Vagina (tissue), 2 donors: ENCODE data around the gene HOXB6. TPM values are rescaled to one million over a fixed set of nuclear protein-coding genes. Genes with fewer than 3 reads are reported as not detected.

Source experiments
- DNase-seq, 2 donors: peaks; one replicate each; pipeline ENCODE4 v3.0.0-alpha.2; 2017; ENCODE audit errors: extremely low spot score in 2 of 2
- H3K27ac ChIP-seq: fragments of 200-600 bp; sonication (generic); one replicate; pipeline ENCODE4 v1.5.1; 2019
- H3K27me3 ChIP-seq: fragments of 200-600 bp; sonication (generic); one replicate; pipeline ENCODE4 v1.5.1; 2019
- H3K36me3 ChIP-seq, 2 donors: fragments of 200-600 bp; sonication (generic); one replicate each; pipeline ENCODE4 v1.5.1; 2017 to 2019
- H3K4me1 ChIP-seq: fragments of 200-600 bp; sonication (generic); one replicate; pipeline ENCODE4 v1.5.1; 2019
- H3K4me3 ChIP-seq, 2 donors: fragments of 200-600 bp; sonication (generic); 1 replicate in 1 of 2; 2 replicates in 1 of 2; pipeline ENCODE4 v1.5.1; 2016 to 2019
- H3K9me3 ChIP-seq: fragments of 200-600 bp; sonication (generic); one replicate; pipeline ENCODE4 v1.5.1; 2019
- POLR2A ChIP-seq, 2 donors: fragments of 450-650 bp; IDR thresholded peaks; one replicate each; pipeline ENCODE4 v1.6.1; 2017; ENCODE audit warnings: antibody characterized with exemption in 2 of 2, mild to moderate bottlenecking in 2 of 2, moderate library complexity in 2 of 2
- POLR2AphosphoS5 ChIP-seq, 2 donors: sonication (generic); formaldehyde crosslinking; IDR thresholded peaks; one replicate each; pipeline ENCODE4 v1.9.0; 2017; ENCODE audit warnings: antibody characterized with exemption in 2 of 2, mild to moderate bottlenecking in 2 of 2, low read depth in 1 of 2; ENCODE audit not compliant: insufficient read depth in 1 of 2
- intact Hi-C: fragments of 100-400 bp; cut with DNase I; formaldehyde crosslinking; loops from one replicate; pipeline ENCODE4 v1.15.1; 2023
- total RNA-seq: library from RNA; depleted of rRNA; stranded (reverse); fragments of >200 nt; gene quantifications from one replicate; pipeline ENCODE4 v1.2.3, GENCODE V29; 2016
- TF ChIP-seq, protein P1 (sequence below), 3 experiments: fragments of 450-650 bp in 2 of 3; fragments of 200-600 bp in 1 of 3; sonication (generic) in 1 of 3; IDR thresholded peaks; one replicate each; pipeline ENCODE4 v1.5.1; 2017 to 2019; ENCODE audit warnings: antibody characterized with exemption in 3 of 3, mild to moderate bottlenecking in 2 of 3, moderate library complexity in 2 of 3

Gene HOXB6
- total RNA-seq, 1 donor from 2014 or later, result 1.2 TPM

DNA sequence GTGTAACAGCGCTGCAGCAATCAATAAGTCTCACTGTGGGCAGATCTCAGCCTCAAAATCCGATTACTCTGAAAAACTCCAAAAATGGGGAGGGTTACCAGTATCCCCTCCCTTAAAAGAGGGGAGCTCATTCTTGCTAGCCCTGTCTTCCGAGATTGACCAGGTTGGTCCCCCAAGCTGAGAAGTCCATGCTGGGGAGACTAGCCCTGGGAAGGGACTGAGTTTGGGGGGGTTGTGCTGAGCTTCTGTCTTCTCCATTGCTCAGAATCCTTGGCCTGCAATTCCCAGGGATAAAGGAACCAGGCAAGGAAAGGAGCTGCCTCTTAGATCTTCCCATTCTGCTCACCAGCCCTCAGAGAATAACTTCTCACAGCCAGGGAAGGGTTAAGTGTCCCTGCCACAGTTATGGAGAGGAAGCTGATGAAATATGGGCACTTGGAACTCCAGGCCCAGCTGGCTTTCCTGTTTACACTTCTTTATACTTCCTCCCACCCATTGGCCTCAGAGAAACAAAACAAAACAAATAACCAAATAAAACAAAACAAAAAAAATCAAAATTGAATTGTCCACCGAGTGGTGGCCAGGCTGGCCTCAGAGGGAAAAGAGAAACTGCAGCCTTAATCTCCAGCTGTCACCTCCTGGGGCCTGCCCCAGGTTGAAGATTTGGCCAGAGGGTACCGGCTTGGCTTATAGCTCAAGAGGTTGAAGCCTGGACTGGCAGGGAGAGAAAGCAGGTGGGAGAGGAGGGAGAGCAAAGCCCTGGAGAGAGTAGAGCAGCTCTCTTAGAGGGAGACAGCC is 17.3 kb downstream of the HOXB6 start:
- Histone ChIP-seq H3K4me3 (no peak overlapping the region), H3K36me3 (no peaks in the 10 kb centered on the region), H3K27me3 (no peaks in the 10 kb centered on the region), H3K27ac (peak overlapping the region; percentile 8), H3K4me1 (peaks cover 15% of the 10 kb centered on the region), H3K9me3 (no peaks in the 10 kb centered on the region)
- TF ChIP-seq POLR2A (IDR thresholded peaks at IDR 0.05), result no peak
- TF ChIP-seq, protein P1, sequence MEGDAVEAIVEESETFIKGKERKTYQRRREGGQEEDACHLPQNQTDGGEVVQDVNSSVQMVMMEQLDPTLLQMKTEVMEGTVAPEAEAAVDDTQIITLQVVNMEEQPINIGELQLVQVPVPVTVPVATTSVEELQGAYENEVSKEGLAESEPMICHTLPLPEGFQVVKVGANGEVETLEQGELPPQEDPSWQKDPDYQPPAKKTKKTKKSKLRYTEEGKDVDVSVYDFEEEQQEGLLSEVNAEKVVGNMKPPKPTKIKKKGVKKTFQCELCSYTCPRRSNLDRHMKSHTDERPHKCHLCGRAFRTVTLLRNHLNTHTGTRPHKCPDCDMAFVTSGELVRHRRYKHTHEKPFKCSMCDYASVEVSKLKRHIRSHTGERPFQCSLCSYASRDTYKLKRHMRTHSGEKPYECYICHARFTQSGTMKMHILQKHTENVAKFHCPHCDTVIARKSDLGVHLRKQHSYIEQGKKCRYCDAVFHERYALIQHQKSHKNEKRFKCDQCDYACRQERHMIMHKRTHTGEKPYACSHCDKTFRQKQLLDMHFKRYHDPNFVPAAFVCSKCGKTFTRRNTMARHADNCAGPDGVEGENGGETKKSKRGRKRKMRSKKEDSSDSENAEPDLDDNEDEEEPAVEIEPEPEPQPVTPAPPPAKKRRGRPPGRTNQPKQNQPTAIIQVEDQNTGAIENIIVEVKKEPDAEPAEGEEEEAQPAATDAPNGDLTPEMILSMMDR (IDR thresholded peaks at IDR 0.05), result no peak
- TF ChIP-seq POLR2AphosphoS5 (IDR thresholded peaks at IDR 0.05; ENCODE audit: insufficient read depth in 1 of 2, low read depth in 1 of 2), result no peak
- intact Hi-C loops, result no loop called here
- DNase-seq, result no peak

DNA sequence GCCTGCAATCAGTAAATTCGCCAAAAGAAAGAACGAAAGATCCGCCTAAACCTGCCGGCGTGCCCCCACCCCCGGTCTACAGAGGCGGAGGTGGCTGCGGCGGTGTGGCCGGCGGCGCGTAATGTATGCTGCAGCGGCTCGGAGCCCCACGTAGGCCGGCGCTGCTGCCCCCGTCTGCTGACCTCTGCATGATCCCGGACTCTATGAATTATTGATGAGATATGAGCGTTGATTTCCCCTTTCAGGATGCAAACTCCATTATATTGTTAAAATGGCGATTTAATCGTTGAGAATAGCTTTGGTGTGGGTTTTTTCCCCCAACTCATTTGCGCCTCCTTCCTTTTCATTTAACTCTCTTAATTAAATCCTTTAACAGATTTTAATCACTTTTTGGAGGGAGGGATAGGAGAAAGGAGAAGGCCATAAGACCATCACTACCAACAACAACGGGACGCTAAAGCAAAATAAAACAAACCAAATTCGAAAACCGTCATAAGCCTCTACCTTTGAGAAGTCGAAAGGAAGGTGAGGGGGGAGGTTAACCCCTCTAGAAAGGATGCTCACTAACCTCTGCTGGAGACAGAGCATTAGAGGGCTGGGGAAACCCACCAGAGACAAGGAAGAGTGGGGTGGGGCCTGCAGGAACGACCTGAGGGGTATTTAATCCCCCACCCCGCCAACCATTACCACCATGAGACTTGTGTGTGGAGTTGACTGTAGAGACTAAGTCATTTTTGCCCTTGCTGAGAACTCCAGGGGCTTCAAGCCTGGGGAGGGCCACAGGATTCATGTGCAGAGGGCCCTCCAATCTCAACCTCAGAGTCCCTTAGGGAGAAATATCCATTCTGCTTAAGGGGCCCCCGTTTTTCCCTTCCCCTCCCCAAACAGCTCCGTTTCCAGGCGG is 18.2 kb downstream of the HOXB6 start:
- Histone ChIP-seq H3K4me1 (peaks cover 20% of the 10 kb centered on the region), H3K27ac (peak overlapping the region; percentile 27), H3K4me3 (peak overlapping the region; percentile 55 to 56), H3K9me3 (no peaks in the 10 kb centered on the region), H3K27me3 (no peaks in the 10 kb centered on the region), H3K36me3 (no peaks in the 10 kb centered on the region)
- DNase-seq, result no peak
- TF ChIP-seq POLR2AphosphoS5 (IDR thresholded peaks at IDR 0.05; ENCODE audit: insufficient read depth in 1 of 2, low read depth in 1 of 2), result no peak
- TF ChIP-seq, protein P1 (IDR thresholded peaks at IDR 0.05), result no peak
- intact Hi-C loops, result no loop called here

DNA sequence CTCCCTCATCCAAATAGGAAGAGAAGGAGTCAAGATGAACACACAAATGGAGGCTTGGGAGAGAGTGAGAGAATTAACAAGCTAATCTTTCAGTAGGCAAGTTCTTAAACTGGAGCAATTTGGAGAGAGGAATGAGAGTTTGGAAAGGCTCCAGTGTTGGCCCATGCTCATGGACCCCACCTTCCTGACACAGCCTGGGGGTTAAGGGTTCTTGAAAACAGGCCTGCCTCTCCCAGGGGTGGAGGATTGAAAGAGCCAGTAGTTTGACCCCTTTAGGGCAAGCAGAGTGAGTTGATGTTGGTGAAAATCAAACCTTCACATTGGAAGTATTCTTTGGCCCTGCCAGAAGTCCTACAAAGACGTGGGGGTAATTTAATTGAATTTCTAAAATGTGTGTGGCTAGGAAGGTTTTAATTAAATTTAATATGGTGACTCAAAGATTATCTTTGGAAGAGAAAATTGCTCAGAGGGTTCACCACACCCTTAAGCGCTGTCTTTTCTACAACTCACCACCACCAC is 20.5 kb downstream of the HOXB6 start:
- H3K4me1 ChIP-seq, result peaks cover 25% of the 10 kb centered on the region
- no peaks in the 10 kb centered on the region for H3K27me3 ChIP-seq
- H3K36me3 ChIP-seq, result no peaks in the 10 kb centered on the region
- H3K9me3 ChIP-seq, result no peaks in the 10 kb centered on the region
- intact Hi-C loops, result no loop called here
- TF ChIP-seq, protein P1 (IDR thresholded peaks at IDR 0.05), result no peak
- no peak for TF ChIP-seq POLR2A (IDR thresholded peaks at IDR 0.05)
- no peak for TF ChIP-seq POLR2AphosphoS5 (IDR thresholded peaks at IDR 0.05; ENCODE audit: insufficient read depth in 1 of 2, low read depth in 1 of 2)
- no peak overlapping the region for H3K27ac ChIP-seq
- DNase-seq, result no peak
- H3K4me3 ChIP-seq, result no peak overlapping the region

DNA sequence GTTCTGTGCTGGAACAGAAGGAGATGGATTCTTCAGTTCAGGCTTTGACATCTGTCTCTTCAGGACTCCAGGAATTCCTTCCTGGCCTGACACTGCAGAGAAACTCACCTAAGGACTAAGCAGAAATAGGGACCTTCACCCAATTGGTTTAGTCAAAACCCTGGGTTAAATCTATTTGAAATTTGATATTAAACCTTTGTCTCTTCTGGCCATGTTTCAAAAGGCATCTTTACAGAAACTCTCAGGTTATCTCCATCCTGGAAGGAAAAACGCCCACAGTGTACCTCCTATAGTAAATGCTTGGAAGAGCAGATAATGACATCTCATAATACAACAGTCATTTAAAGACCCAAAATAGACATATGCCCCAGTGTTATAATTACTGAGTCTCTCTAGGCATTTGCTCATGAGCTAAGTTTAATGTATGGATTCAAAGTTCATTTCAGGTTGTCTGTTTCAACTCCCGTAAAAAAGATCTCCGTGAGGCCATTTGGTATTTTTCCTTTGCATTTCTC is 21.0 kb downstream of the HOXB6 start:
- H3K27ac ChIP-seq, result no peak overlapping the region
- intact Hi-C loops, result no loop called here

More for the DNA sequence above, 21.0 kb downstream of the HOXB6 start:
- peaks cover 30% of the 10 kb centered on the region for H3K4me1 ChIP-seq
- H3K27me3 ChIP-seq, result no peaks in the 10 kb centered on the region
- DNase-seq, result no peak
- no peaks in the 10 kb centered on the region for H3K9me3 ChIP-seq
- TF ChIP-seq, protein P1 (IDR thresholded peaks at IDR 0.05), result no peak
- TF ChIP-seq POLR2AphosphoS5 (IDR thresholded peaks at IDR 0.05; ENCODE audit: insufficient read depth in 1 of 2, low read depth in 1 of 2) (no peak), POLR2A (IDR thresholded peaks at IDR 0.05) (no peak)
- no peak overlapping the region for H3K4me3 ChIP-seq
- H3K36me3 ChIP-seq, result no peaks in the 10 kb centered on the region
